Measurements from ENCODE around the gene PI16. TPM values are rescaled to one million over a fixed set of nuclear protein-coding genes. Genes with fewer than 3 reads are reported as not detected.

PI16 gene
- polyA plus RNA-seq, 3 donors = 0.45 to 2.5 (median 2.1) TPM

DNA sequence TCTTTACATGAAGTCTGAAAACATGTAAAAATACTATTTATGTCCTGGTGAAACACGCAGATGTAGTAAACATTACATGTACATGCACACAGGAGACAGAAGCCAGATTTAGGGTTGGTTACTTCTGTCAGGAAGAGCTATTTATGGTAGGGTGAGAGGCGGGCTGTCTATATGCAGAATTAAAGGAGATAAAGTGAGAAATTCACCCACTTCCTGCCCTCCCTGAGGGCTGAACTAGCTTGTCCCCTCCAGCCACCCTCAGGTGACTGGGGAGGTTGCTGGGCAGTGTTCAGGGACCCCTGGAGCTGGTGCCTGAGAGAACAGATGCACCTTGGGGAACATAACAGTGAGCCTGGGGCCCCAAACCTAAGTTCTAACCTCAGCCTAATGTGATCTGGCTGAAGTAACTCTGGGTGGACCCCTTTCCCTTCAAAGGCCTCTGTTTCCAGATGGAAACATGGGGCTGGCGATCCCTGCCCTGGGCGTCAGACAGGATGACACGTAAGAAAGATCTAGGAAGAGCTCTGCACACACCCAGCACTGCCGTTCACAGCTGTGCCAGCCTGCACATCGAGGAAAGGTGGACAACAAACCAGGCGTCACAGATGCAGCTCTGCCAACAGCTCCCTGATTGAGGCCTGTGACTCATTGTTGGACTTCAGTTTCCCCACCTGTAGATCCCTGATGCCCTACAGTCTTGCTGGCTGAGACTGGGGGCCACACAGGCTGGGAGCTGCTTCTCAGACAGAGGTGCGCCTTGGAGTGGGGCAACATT lies 1.3 kb downstream of the PI16 start:
- DNase-seq = no peak

DNA sequence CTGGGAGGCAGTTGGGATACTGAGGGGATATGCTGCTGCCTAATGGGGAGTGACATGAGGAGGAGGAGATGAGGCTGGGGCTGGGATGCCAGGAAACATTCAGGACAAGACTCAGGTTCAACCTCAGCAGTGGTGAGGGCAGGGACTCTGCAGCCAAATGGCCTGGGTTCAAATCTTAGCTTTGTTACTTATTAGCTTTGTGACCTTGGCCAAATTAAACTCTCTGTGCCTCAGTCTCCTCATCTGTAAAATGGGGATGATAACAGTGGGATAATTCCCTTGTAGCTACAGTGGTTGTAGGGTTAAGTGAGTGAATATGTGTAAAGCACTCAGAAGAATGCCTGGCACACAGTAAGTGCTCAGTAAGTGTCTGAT lies 1.9 kb downstream of the PI16 start:
- no peak for DNase-seq

DNA sequence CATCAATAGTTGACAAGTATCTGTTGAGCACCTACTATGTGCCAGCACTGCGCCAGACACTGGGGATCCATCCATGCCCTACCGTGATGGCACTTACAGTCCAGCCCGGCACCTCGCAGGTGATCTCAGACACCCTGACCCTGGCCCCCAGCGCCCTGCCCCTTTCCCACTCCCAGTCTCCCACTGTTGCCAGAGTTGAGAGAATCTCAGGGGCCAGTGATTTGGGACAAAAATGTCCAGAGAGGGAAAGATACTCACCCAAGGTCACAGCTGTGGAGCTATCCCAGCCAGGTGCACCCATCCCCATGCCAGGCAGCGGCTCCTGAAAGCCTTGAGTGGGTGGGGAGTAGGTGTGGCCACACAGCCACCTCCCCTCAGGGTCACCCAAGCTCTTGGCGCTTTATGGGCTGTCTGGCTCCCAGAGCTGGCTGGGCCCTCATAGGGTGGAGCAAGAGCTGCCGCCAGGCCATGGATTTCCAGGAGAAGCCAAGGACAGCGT lies 3.3 kb downstream of the PI16 start:
- DNase-seq = no peak

DNA sequence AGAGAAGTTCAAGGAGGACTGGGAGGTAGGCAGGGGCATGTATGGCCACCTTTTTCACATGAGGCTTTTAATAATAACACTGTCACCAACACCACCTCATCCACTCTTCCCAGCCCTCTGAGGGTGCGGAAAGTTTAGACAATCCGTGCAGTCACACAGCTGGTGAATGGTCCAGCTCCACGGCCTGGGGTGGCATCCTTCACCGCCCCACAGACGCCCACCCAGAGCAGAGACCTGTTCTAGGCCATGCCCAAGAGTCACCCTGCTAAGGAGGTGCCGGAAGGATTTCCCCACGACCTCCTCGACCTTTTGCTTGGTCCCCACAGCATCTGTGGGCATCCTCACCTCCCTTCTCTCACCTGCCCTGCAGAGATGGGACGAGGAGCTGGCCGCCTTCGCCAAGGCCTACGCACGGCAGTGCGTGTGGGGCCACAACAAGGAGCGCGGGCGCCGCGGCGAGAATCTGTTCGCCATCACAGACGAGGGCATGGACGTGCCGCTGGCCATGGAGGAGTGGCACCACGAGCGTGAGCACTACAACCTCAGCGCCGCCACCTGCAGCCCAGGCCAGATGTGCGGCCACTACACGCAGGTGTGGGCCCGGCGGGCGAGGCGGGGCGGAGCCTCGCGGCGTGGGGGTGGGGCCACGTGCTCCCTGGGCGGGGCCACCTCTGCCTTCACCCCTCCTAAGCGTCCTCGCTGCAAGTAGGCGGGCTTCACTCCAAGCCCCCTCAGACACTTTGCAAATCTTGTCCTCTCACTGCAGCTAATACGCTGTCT lies 4.4 kb downstream of the PI16 start:
- DNase-seq = no peak

DNA sequence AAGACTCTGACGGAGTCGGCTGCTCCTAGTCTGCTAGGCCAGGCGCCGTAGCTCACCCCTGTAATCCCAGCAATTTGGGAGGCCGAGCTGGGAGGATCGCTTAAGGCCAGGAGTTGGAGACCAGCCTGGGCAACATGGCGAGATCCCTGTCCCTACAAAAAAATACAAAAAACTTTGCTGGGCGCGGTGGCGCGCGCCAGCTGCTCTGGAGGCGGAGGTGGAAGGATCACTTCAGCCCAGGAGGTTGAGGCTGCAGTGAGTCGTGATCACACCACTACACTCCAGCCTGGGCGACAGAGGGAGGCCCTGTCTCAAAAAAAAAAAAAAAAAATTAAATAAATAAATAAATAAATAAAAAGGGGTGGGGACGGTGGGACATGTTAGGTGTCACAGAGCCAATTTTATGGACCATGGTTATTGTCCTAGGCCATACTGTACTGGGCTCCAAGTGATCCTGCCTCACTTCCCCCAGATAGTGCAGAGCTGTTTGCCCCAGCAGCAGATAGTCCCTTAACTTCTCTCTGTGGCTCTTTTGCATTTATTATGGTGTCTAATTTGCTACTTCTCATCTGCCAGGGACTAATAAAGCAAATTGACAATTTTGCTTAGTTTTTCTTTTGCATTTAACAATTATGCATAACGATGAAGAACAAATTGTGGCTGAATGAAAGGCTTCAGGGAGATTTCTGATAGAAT lies 5.2 kb downstream of the PI16 start:
- no peak for DNase-seq

DNA sequence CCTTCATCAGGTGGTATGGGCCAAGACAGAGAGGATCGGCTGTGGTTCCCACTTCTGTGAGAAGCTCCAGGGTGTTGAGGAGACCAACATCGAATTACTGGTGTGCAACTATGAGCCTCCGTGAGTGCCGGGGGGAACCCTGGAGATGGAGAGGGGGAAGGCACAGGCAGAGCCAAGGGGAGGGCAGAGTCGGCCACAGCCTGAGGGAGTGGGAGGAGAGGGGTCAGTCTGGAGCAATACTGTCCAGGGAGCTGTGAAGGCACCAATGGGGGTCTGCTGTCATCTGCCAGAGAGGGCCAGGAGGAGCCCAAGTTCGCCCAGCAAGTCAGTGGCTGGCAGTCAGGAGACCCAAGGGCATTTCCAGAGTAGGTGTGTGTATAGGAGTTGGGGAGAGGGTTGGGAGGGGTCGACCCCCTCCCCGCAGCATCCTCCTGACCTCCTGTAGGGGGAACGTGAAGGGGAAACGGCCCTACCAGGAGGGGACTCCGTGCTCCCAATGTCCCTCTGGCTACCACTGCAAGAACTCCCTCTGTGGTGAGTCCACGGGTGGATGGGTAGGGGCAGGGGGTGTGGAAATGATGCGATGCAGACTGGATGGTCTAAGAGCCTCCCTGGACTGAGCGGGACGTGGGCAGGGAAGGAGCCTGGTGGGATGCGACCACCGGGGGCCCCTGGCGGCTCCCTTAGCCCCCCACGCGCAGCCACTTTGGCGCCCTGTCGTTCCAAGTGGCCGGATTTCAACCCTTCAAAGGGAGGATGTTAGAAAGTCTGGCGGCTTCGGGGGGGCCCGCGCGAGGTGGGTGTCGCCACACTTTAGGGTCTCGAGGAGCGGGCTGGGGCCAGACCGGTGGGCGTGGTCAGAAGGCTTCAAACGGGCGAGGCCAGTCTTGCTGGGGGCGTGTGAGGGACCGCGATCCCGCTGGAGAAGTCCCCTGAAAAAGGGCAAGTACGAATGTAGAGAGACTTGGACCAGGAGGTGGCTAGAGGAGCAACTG lies 7.2 kb downstream of the PI16 start:
- no peak for DNase-seq

DNA sequence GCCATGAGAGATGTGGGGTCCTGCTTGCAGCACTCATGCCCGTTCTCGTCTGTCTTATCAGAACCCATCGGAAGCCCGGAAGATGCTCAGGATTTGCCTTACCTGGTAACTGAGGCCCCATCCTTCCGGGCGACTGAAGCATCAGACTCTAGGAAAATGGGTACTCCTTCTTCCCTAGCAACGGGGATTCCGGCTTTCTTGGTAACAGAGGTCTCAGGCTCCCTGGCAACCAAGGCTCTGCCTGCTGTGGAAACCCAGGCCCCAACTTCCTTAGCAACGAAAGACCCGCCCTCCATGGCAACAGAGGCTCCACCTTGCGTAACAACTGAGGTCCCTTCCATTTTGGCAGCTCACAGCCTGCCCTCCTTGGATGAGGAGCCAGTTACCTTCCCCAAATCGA lies 8.3 kb downstream of the PI16 start:
- no peak for DNase-seq

DNA sequence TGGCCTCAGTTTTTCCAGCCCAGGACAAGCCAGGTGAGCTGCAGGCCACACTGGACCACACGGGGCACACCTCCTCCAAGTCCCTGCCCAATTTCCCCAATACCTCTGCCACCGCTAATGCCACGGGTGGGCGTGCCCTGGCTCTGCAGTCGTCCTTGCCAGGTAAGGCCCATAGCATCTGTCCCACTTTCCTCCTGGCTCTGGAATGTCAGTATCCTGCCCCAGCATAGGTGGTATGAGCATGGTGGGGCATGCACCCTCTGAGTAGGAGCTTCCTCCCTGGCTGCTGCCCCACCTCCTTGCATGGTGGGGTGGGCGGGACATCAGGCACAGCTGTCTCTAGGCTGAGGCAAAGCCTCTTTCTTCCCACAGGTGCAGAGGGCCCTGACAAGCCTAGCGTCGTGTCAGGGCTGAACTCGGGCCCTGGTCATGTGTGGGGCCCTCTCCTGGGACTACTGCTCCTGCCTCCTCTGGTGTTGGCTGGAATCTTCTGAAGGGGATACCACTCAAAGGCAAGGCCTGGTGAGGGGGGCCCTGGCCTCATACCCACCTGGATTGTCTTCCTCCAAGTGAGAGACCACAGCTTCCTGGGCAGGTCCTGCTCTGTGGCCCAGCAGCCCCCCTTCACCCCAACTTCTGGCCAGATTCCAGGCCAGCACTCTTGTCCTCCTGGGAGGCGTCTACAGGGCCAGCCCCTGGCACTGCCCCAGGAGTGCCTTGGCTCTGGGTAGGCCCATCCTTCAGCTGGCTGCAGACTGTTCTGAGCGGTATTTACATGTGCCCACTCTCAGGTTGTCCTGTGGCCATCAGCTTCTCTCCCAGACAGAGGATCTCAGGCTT lies 9.1 kb downstream of the PI16 start:
- DNase-seq = no peak

DNA sequence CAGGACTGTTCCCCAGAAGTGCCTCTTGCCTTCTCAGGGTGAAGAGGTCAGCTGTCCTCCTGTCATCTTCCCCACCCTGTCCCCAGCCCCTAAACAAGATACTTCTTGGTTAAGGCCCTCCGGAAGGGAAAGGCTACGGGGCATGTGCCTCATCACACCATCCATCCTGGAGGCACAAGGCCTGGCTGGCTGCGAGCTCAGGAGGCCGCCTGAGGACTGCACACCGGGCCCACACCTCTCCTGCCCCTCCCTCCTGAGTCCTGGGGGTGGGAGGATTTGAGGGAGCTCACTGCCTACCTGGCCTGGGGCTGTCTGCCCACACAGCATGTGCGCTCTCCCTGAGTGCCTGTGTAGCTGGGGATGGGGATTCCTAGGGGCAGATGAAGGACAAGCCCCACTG lies 9.8 kb downstream of the PI16 start:
- no peak for DNase-seq

DNA sequence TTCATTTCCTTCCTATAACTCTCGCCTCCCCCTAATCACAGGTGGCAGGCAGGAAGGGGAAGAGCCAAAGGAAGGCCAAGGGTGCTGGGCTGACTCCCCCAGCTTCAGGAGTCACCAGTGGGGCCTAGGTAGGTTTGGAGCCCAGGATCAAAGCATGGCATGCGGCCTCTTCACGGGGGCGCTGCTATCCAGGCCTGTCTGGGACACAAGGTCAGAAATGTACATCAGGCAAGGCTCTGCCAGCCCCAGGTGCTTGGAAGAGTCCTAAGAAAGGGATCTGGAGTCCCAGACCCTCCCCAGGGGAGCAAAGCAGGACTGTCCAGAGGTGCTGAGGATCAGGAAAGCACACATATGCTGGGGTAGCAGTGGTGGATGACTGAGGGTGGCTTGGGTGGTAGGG lies 10.4 kb downstream of the PI16 start:
- DNase-seq = no peak

DNA sequence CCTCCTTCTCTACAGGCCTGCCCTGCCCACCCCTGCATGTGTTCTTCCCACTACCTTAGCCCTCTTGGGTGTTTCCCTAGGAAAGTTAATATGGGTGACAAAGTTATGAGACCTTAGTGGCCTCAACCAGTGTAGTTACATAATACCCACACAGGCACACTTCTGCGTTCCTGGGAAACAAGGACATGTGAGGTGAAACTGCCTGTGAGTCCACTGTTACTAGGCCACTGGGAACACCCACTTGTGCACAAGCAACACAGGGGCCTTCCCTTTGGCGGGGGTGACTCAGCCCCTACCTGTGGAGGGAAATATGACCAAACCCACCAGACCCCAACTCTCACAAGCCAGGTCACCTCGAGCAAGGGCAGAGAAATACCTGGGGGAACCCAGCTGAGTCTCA lies 12.8 kb downstream of the PI16 start:
- no peak for DNase-seq

DNA sequence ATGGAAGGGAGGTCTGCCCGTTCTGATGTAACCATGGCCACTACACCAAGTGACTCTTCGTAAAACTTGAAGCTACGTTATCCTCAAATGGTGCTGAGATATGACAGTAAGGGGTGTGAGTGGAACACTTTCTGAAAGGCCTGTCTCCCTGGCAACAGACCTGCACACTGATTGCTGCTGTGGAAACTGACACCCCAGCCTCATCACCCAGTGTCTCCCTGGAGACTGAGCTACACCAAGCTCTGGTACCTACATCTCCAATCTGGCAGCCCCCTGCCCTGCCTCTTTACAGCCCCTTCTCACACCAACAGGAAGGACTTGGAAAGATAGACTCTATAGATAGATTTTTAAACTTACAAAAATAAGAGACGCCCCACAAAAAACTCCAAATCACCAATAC lies 13.2 kb downstream of the PI16 start:
- no peak for DNase-seq

DNA sequence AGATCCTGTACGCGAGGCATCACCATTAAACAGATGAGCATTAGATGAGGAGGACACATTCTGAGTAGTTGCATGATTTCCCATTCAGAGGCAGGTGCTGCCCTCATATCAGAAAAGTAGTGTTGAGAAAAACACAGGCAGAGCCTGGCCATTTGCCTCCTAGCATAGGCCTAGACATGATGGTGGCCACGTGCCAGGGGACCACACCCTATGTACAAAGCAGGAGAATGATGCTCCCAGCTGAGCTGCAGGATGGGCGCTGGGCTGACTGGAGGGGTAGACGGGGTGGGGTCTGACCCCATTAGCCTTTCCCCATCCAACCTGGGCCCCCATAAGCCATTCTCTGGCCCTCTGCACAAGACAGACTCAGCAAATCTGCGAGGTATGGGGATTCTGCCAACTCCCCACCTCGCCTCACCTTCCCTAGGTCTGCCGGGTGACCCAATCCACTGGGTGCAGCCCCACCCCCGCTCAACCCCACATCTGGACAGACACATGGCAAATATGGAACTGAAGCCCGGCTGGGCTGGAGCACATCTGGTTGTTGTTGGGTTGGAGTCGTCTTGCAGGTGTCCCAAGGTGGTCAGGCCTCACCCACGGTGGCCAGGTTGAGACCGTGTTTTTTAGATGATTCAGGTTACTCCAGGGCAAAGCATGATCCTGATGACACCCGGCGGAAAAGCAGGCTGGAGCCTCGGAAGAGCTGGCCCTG lies 13.9 kb downstream of the PI16 start:
- DNase-seq = no peak

DNA sequence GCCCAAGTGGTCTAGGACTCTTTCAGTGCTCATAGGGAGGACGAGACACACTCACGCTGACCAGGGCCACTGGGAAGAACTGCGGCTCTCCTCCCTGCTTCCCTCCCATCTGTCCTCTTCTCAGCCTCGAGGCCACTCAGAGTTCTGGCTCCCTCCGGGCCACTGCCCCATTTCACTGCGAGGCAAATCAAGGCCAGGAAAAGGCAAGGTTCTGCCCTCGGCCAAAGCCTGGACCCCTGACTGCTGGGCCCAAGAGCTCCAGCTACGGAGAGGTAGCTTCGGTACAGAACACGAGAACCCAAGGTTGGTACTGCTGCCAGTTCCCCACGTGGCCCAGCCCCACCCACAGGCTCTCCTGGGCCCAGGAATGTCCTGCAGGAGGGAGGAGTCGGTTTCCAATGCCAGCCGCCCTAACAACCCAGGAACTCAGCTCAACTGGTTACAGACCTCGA lies 14.7 kb downstream of the PI16 start:
- DNase-seq = no peak

DNA sequence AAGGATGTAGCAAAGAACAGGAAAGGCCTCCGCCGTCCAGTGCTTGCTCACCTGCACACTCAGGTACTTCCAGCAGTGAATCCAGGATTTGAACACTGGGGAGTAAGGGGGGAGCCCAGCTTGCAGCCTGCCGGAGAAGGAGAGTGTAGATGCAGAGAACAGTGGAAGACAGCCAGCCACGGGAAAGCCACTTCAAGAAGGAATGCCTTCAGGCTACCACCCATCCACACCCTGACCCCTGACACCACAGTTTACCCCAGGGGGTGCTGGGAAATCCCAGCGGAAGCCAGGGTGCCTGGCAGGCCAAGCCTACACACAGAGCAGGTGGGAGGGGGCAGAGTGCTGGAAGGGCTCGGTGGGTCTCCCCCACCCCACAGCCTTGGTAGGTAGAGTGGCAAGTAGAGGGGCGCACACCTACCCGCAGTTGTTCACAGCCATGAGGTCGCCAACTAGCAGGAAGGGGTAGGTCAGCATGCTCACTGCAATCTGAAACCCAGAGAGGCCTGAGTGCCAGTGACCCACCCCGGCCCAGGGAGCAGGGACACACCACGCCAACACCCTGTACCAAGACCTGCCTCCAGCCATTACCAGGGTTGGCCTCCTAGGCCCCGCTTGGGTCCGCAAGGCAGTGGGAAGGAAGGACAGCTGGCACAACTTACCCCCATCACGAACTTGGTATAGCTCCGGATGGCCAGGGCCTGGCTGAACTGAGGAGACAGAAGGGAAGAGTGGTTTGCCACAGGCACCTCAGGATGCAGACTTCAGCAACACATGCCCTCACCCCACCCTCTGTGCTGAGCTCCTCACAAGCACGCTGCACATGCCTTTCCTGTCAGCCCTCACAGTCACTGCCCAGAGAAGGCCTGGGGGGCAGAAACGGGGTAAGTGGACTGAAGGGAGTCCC lies 15.7 kb downstream of the PI16 start:
- no peak for DNase-seq

DNA sequence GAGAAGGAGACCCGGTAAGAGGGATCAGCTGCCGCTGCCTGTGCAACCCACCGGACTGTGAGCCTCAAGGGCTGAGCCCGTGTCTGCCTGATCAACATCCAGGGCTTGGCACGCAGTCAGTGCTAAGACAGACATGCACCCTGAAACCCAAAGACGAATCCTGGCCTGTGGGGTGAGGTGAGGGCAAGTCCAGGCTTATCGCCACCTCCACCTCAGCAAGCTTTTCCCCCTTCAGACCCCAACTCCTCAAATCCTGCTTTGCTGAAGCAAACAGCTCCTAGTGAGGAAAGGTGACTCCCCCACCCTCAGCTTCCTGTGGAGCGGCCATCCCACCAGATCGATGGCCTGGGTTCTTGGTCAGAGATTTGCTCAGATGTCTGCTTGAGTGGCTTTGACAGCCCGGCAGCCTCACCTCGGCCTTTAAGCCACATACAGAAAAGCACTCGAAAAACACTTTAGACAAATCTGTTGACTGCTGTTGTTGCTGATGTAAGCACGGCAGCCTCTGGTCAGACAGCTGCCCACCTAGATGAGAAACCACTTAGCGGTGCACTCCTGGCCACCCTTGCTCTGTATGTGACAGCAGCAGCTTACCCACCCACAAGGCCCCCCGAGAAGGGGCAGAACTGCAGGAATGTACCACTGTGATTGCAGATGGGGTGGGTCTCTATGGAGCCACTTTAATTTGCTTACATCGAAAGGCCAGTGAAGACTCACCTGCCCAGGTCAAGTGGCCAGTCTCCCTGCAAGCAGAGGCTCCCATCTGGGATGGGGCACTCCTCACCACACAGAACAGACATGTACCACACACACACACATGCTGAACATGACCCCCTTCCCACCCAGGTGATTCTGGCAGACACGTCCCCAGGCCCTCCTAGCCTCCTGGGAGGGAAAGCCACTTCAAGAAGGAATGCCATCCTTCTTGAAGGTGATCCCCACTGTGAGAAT lies 16.6 kb downstream of the PI16 start:
- DNase-seq = no peak

DNA sequence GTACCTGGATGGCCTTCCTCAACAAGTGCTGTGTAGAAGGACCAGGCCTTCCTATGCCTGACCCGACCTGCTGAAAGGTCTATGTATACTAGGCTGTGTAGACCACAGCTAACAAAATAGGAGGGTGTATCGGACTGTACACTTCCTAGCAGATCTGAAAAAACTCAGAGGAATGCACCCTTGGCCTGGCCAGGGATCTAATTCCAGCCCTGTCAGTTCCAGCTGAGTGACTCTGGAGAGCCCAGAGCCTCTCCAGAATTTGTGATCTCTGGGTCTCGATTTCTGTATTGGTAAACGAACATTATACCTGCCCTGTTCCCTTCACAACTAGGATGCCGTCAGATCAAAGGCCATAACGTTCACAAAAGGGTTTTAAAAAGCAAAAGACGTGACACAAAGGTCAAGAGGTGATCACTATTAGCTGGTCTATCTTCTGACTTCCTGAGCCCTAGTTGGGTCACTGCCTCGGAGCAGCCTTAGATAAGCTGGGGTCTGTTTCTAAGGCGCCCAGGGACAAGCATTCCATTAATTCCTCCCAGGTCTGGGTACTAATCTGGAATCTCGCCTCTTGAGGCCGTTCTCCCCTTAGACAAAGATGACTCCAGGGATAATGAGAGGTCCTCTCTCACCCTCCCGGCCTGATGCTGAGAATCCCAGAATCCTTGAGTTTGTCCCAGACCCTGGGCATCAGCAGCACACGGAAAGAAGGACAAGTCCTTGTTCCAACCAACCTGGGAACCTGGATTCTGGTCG lies 17.6 kb downstream of the PI16 start:
- no peak for DNase-seq
